Adrenal gland (tissue), 12 donors: ENCODE data around the gene PTPRJ. TPM values are rescaled to one million over a fixed set of nuclear protein-coding genes. Genes with fewer than 3 reads are reported as not detected.

Experiments used
- DNase-seq, 7 donors: peaks; one replicate each; pipeline ENCODE4 v3.0.0-alpha.2; 2019 to 2020
- H3K27ac ChIP-seq, 5 donors: fragments of 200-600 bp; sonication (generic) in 4 of 5; 1 replicate in 3 of 5; 2 replicates in 2 of 5; pipeline versions ENCODE4 v1.5.1 to v1.8.0; 2016 to 2020; ENCODE audit warnings: mild to moderate bottlenecking in 1 of 5
- H3K27me3 ChIP-seq: fragments of 200-600 bp; 2 replicates; pipeline ENCODE4 v1.8.0; 2021
- H3K36me3 ChIP-seq, 2 donors: fragments of 200-600 bp; replicated peaks in 1 of 2; 1 replicate in 1 of 2; 2 replicates in 1 of 2; pipeline versions ENCODE4 v1.5.1 to v1.8.0; 2018 to 2022
- H3K4me1 ChIP-seq, 2 donors: fragments of 200-600 bp; replicated peaks in 1 of 2; 1 replicate in 1 of 2; 2 replicates in 1 of 2; pipeline versions ENCODE4 v1.5.1 to v1.8.0; 2018 to 2021
- H3K4me3 ChIP-seq, 4 donors: fragments of 200-600 bp; sonication (generic) in 3 of 4; one replicate each; pipeline ENCODE4 v1.5.1; 2016 to 2018
- H3K9me3 ChIP-seq, 3 donors: fragments of 200-600 bp; sonication (generic) in 1 of 3; replicated peaks in 1 of 3; 1 replicate in 2 of 3; 2 replicates in 1 of 3; pipeline versions ENCODE4 v1.5.1 to v1.8.0; 2016 to 2021
- CTCF ChIP-seq, 6 experiments: fragments of 450-650 bp in 4 of 6; fragments of 200-600 bp in 2 of 6; sonication (generic) in 1 of 6; IDR thresholded peaks; 1 replicate in 5 of 6; 2 replicates in 1 of 6; pipeline versions ENCODE4 v1.5.1 to v1.8.0; 2016 to 2021; ENCODE audit warnings: antibody characterized with exemption in 6 of 6, mild to moderate bottlenecking in 2 of 6, moderate library complexity in 1 of 6
- POLR2A ChIP-seq, 2 donors: fragments of 450-650 bp; IDR thresholded peaks; one replicate each; pipeline ENCODE4 v1.6.1; 2017; ENCODE audit warnings: antibody characterized with exemption in 2 of 2, mild to moderate bottlenecking in 2 of 2, moderate library complexity in 1 of 2
- WGBS, 4 donors: extraction: QIAGEN DNeasy Blood & Tissue Kit in 2 of 4; methylation state at CpG; one replicate each; pipeline versions ENCODE4 v1.1.5 to v1.1.7; 2013 to 2017; 5-methylcytosine and 5-hydroxymethylcytosine counted together
- intact Hi-C, 2 donors: fragments of 100-400 bp; cut with DNase I; formaldehyde crosslinking; loops; one replicate each; pipeline versions ENCODE4 v1.14.1 to v1.15.0; 2022 to 2023
- polyA plus RNA-seq, 3 donors: library from polyadenylated mRNA; stranded (reverse); fragments of 200-250 nt in 2 of 3; fragments of 350-450 nt in 1 of 3; fragmentation: Illumina TruSeq in 1 of 3; extraction: RNeasy Lipid Tissue Mini Kit (QIAGEN cat#74804) in 1 of 3; gene quantifications; one replicate each; pipeline ENCODE4 v1.2.3, GENCODE V29; 2013 to 2014
- total RNA-seq, 9 donors: library from RNA; depleted of rRNA in 4 of 9; stranded (reverse); fragments of >200 nt in 4 of 9; fragments of 120-200 nt in 1 of 9; fragmentation: NEBNext Ultra II Directional in 1 of 9; extraction: Animal tissue kit (Norgen Biotek cat#: 25700) in 1 of 9; gene quantifications; one replicate each; pipeline versions ENCODE4 v1.1.0 to v1.2.4, GENCODE V29; 2013 to 2023
- donor health status: healthy with polysubstance abuse.
- donor health status: Bipolar disorder and iron deficiency.
- donor health status: DM: yes; HTN: yes; CAD: no.
- donor health status: DM: no; HTN: no; CAD: no.
- donor health status: DM: no; HTN: no; CAD: no.
- donor health status: DM: yes; HTN: yes; CAD: no.

The PTPRJ gene
- total and polyA plus RNA-seq, 12 donors = 1.4 to 16.9 (median 10.2) TPM

GRCh38 chr11:47986742-47987141, 6.4 kb downstream of the PTPRJ start:
- Histone ChIP-seq H3K9me3 (no peaks in the 10 kb centered on the region), H3K27me3 (no peaks in the 10 kb centered on the region), H3K4me3 (no peak overlapping the region), H3K36me3 (no peaks in the 10 kb centered on the region), H3K27ac (no peak overlapping the region), H3K4me1 (peaks cover 3 to 34% of the 10 kb centered on the region in 2 donors)
- 80 to 94% (median 89%) methylated on average over 1 of the region's 1 CpG for WGBS, 4 donors
- intact Hi-C loops = no loop called here
- no peak for TF ChIP-seq CTCF (IDR thresholded peaks at IDR 0.05)
- DNase-seq = no peak

- WGBS, 4 donors = 65 to 87% (median 79%) methylated on average over 1 to 2 of the region's 2 CpGs
- intact Hi-C loops = no loop called here
- Histone ChIP-seq H3K9me3 (no peaks in the 10 kb centered on the region), H3K27me3 (no peaks in the 10 kb centered on the region), H3K4me1 (peaks cover 0 to 32% of the 10 kb centered on the region in 2 donors), H3K27ac (peak overlapping the region in 1 of 5 donors; percentile 30), H3K4me3 (no peak overlapping the region), H3K36me3 (no peaks in the 10 kb centered on the region)
- DNase-seq = no peak
- TF ChIP-seq POLR2A (IDR thresholded peaks at IDR 0.05) = no peak
- TF ChIP-seq CTCF (IDR thresholded peaks at IDR 0.05) = no peak
Observed at GRCh38 chr11:47987310-47987709, 7.0 kb downstream of the PTPRJ start.

GRCh38 chr11:47987781-47988180, 7.4 kb downstream of the PTPRJ start:
- 57 to 66% (median 64%) methylated on average over 6 of the region's 6 CpGs for WGBS, 4 donors
- H3K9me3 ChIP-seq = no peaks in the 10 kb centered on the region
- H3K4me1 ChIP-seq = peaks cover 0 to 30% of the 10 kb centered on the region in 2 donors
- intact Hi-C loops = no loop called here
- DNase-seq = no peak
- no peak for TF ChIP-seq CTCF (IDR thresholded peaks at IDR 0.05)
- TF ChIP-seq POLR2A (IDR thresholded peaks at IDR 0.05) = no peak
- peak overlapping the region in 1 of 5 donors; percentile 30 for H3K27ac ChIP-seq
- no peak overlapping the region for H3K4me3 ChIP-seq
- H3K27me3 ChIP-seq = no peaks in the 10 kb centered on the region
- H3K36me3 ChIP-seq = no peaks in the 10 kb centered on the region

GRCh38 chr11:47989779-47990178, 9.4 kb downstream of the PTPRJ start:
- no peak for TF ChIP-seq CTCF (IDR thresholded peaks at IDR 0.05)
- TF ChIP-seq POLR2A (IDR thresholded peaks at IDR 0.05) = no peak
- WGBS, 4 donors = 83 to 89% (median 86%) methylated on average over 2 of the region's 2 CpGs
- no peak overlapping the region for H3K27ac ChIP-seq
- intact Hi-C loops = no loop called here
- H3K9me3 ChIP-seq = no peaks in the 10 kb centered on the region
- no peaks in the 10 kb centered on the region for H3K27me3 ChIP-seq
- H3K4me3 ChIP-seq = no peak overlapping the region
- no peak for DNase-seq
- H3K36me3 ChIP-seq = no peaks in the 10 kb centered on the region
- peaks cover 0 to 18% of the 10 kb centered on the region in 2 donors for H3K4me1 ChIP-seq
